Transverse colon (tissue), 4 donors: ENCODE data around the gene GET4. TPM values are rescaled to one million over a fixed set of nuclear protein-coding genes. Genes with fewer than 3 reads are reported as not detected.

Experiments used
- DNase-seq: peaks from one replicate; pipeline ENCODE4 v3.0.0-alpha.2; 2019
- H3K27ac ChIP-seq, 4 donors: fragments of 200-600 bp; sonication (generic); 2 replicates each; pipeline ENCODE4 v1.5.1; 2016 to 2018; ENCODE audit warnings: inconsistent platforms in 4 of 4
- H3K27me3 ChIP-seq: fragments of 200-600 bp; sonication (generic); 2 replicates; pipeline ENCODE4 v1.5.1; 2017; ENCODE audit warnings: inconsistent platforms
- H3K36me3 ChIP-seq, 4 donors: fragments of 200-600 bp; sonication (generic); 2 replicates each; pipeline ENCODE4 v1.5.1; 2017 to 2019; ENCODE audit warnings: inconsistent platforms in 4 of 4
- H3K4me1 ChIP-seq, 4 donors: fragments of 200-600 bp; sonication (generic); 2 replicates each; pipeline ENCODE4 v1.5.1; 2017 to 2020; ENCODE audit warnings: inconsistent platforms in 4 of 4
- H3K4me3 ChIP-seq, 4 donors: fragments of 200-600 bp; sonication (generic); 1 replicate in 1 of 4; 2 replicates in 3 of 4; pipeline versions ENCODE4 v1.5.1 to v1.6.1; 2017 to 2019; ENCODE audit warnings: inconsistent platforms in 4 of 4
- H3K9me3 ChIP-seq, 2 donors: fragments of 200-600 bp; sonication (generic); 2 replicates each; pipeline ENCODE4 v1.5.1; 2017 to 2019; ENCODE audit warnings: inconsistent platforms in 2 of 2
- CTCF ChIP-seq, 5 experiments: fragments of 200-600 bp in 3 of 5; fragments of 450-650 bp in 2 of 5; sonication (generic) in 3 of 5; IDR thresholded peaks; 1 replicate in 2 of 5; 2 replicates in 3 of 5; pipeline ENCODE4 v1.5.1; 2016 to 2017; ENCODE audit warnings: antibody characterized with exemption in 5 of 5, inconsistent platforms in 3 of 5, mild to moderate bottlenecking in 2 of 5, moderate library complexity in 1 of 5
- EP300 ChIP-seq: sonication (generic); formaldehyde crosslinking; IDR thresholded peaks from one replicate; pipeline ENCODE4 v1.6.1; 2017; ENCODE audit warnings: antibody characterized with exemption, low read depth
- POLR2A ChIP-seq: fragments of 450-650 bp; IDR thresholded peaks from one replicate; pipeline ENCODE4 v1.6.1; 2016; ENCODE audit warnings: antibody characterized with exemption, mild to moderate bottlenecking, moderate library complexity
- POLR2AphosphoS5 ChIP-seq, 3 donors: sonication (generic); formaldehyde crosslinking; IDR thresholded peaks; one replicate each; pipeline ENCODE4 v1.6.1; 2016; ENCODE audit warnings: antibody characterized with exemption in 3 of 3
- WGBS, 2 donors: methylation state at CpG; one replicate each; pipeline ENCODE4 v1.1.5; 2018; ENCODE audit warnings: low coverage in 1 of 2; 5-methylcytosine and 5-hydroxymethylcytosine counted together
- in situ Hi-C, 4 donors: fragments of 200-750 bp; cut with MboI; loops; one replicate each; pipeline versions ENCODE4 v1.15.0 to v1.15.1; 2017; ENCODE audit warnings: low sequenced_read_pairs in 3 of 4, low pct_ligation_motif_present in 1 of 4, low pct_unique_long_range_greater_than_20kb in 1 of 4
- intact Hi-C: fragments of 100-400 bp; cut with DNase I; formaldehyde crosslinking; loops from one replicate; pipeline ENCODE4 v1.15.1; 2023; ENCODE audit warnings: low total_unique reads
- total RNA-seq, 4 donors: library from RNA; depleted of rRNA; stranded (reverse); fragments of >200 nt; gene quantifications; one replicate each; pipeline ENCODE4 v1.1.0, GENCODE V29; 2016

Gene GET4
- total RNA-seq, 4 donors from 2014 or later = 49.4 to 116 (median 85.2) TPM

GRCh38 chr7:897086-897485 is 20.7 kb downstream of the GET4 start:
- DNase-seq = no peak
- H3K4me1 ChIP-seq = peaks cover 5 to 21% (median 14%) of the 10 kb centered on the region in 4 donors
- WGBS, 2 donors = 88 to 100% methylated on average over 2 to 9 of the region's 14 CpGs
- intact Hi-C loops = no loop called here
- peaks cover 0 to 22% (median 11%) of the 10 kb centered on the region in 4 donors for H3K36me3 ChIP-seq
- no peaks in the 10 kb centered on the region for H3K9me3 ChIP-seq
- H3K4me3 ChIP-seq = no peak overlapping the region
- in situ Hi-C loops = no loop called here
- TF ChIP-seq CTCF (IDR thresholded peaks at IDR 0.05) (no peak), EP300 (no peak), POLR2AphosphoS5 (IDR thresholded peaks at IDR 0.05) (no peak), POLR2A (no peak)
- H3K27me3 ChIP-seq = no peaks in the 10 kb centered on the region
- H3K27ac ChIP-seq = no peak overlapping the region

GRCh38 chr7:897771-898376 is 21.5 kb downstream of the GET4 start:
- Histone ChIP-seq H3K27ac (no peak overlapping the region), H3K36me3 (peaks cover 0 to 20% (median 9%) of the 10 kb centered on the region in 4 donors)
- intact Hi-C loops = no loop called here

GRCh38 chr7:898460-898854 is 22.1 kb downstream of the GET4 start:
- in situ Hi-C loops = no loop called here
- no peak for DNase-seq
- intact Hi-C loops = no loop called here
- no peaks in the 10 kb centered on the region for H3K27me3 ChIP-seq
- peaks cover 5 to 21% (median 14%) of the 10 kb centered on the region in 4 donors for H3K4me1 ChIP-seq
- no peak overlapping the region for H3K4me3 ChIP-seq
- H3K27ac ChIP-seq = no peak overlapping the region
- TF ChIP-seq POLR2AphosphoS5 (IDR thresholded peaks at IDR 0.05) = no peak
- no peak for TF ChIP-seq POLR2A
- no peak for TF ChIP-seq EP300
- TF ChIP-seq CTCF (IDR thresholded peaks at IDR 0.05) = no peak
- H3K36me3 ChIP-seq = peaks cover 0 to 20% (median 9%) of the 10 kb centered on the region in 4 donors
- H3K9me3 ChIP-seq = no peaks in the 10 kb centered on the region
- 87% methylated on average over 16 of the region's 18 CpGs; no CpG with 5 or more reads in 1 of the 2 donors for WGBS, 2 donors

More at GRCh38 chr7:897771-898376, 21.5 kb downstream of the GET4 start:
- H3K9me3 ChIP-seq = no peaks in the 10 kb centered on the region
- TF ChIP-seq EP300 (no peak), POLR2AphosphoS5 (IDR thresholded peaks at IDR 0.05) (no peak)
- 69% methylated on average over 26 of the region's 27 CpGs; no CpG with 5 or more reads in 1 of the 2 donors for WGBS, 2 donors
- no peak overlapping the region for H3K4me3 ChIP-seq
- no peak for DNase-seq
- in situ Hi-C loops = no loop called here
- H3K27me3 ChIP-seq = no peaks in the 10 kb centered on the region
- H3K4me1 ChIP-seq = peaks cover 5 to 21% (median 14%) of the 10 kb centered on the region in 4 donors

GRCh38 chr7:898855-899681 is 22.7 kb downstream of the GET4 start:
- intact Hi-C loops (no loop called here), in situ Hi-C loops (no loop called here)
- Histone ChIP-seq H3K27ac (no peak overlapping the region), H3K36me3 (peaks cover 0 to 20% (median 9%) of the 10 kb centered on the region in 4 donors), H3K9me3 (no peaks in the 10 kb centered on the region), H3K27me3 (no peaks in the 10 kb centered on the region), H3K4me3 (no peak overlapping the region), H3K4me1 (peaks cover 5 to 21% (median 14%) of the 10 kb centered on the region in 4 donors)
- 91% methylated on average over 54 of the region's 54 CpGs; no CpG with 5 or more reads in 1 of the 2 donors for WGBS, 2 donors
- TF ChIP-seq CTCF (IDR thresholded peaks at IDR 0.05) = no peak
- no peak for TF ChIP-seq EP300
- TF ChIP-seq POLR2AphosphoS5 (IDR thresholded peaks at IDR 0.05) = no peak
- no peak for TF ChIP-seq POLR2A
- no peak for DNase-seq
